Activated T-cell treated with anti-CD3 and anti-CD28 coated beads, Interleukin-2, amount 50 U/mL, for 4 hours (primary cell): ENCODE data around the gene NT5C2. TPM values are rescaled to one million over a fixed set of nuclear protein-coding genes. Genes with fewer than 3 reads are reported as not detected.
"Not testable (repeated sequence)": the region's sequence is repeated elsewhere in the genome, so short reads cannot be mapped to it uniquely, and the experiment has no call there.

Experiments
- ATAC-seq, 2 donors: fragments of 200-7000 bp; cut with Tn5 transposase; one replicate each; pipeline ENCODE4 v1.10.0; 2021
- DNase-seq: peaks from one replicate; pipeline ENCODE4 v3.0.0-alpha.2; 2020
- H3K27me3 Mint-ChIP-seq: one replicate; pipeline ENCODE4 v1.8.0; 2021; ENCODE audit warnings: low read depth, mixed read lengths
- H3K36me3 Mint-ChIP-seq: one replicate; pipeline ENCODE4 v1.8.0; 2022; ENCODE audit warnings: mixed read lengths; ENCODE audit not compliant: insufficient read depth
- H3K4me1 Mint-ChIP-seq: one replicate; pipeline ENCODE4 v1.8.0; 2021; ENCODE audit warnings: low read depth, mixed read lengths
- H3K4me3 Mint-ChIP-seq: one replicate; pipeline ENCODE4 v1.8.0; 2021; ENCODE audit warnings: mild to moderate bottlenecking, moderate library complexity, mixed read lengths
- H3K9me3 Mint-ChIP-seq: one replicate; pipeline ENCODE4 v1.8.0; 2021; ENCODE audit warnings: mixed read lengths
- total RNA-seq, 3 donors: library from RNA; stranded (reverse); gene quantifications; one replicate each; pipeline ENCODE4 v1.2.1, GENCODE V29; 2021

The NT5C2 gene
- total RNA-seq: 10 to 100 TPM; 34.7 to 45.9 (median 41.3) TPM

- ATAC-seq: peak; percentile 89 to 93
- Mint-ChIP-seq H3K27me3 (no peaks in the 10 kb centered on the region), H3K4me3 (peak within 1 kb of the TSS; percentile 99), H3K36me3 (peaks cover 4% of the 10 kb centered on the region), H3K9me3 (no peaks in the 10 kb centered on the region), H3K4me1 (peaks cover 39% of the 10 kb centered on the region)
- DNase-seq: peak; percentile 80
Measured at GRCh38 chr10:103193107-103193819, at the start of gene NT5C2. Gene NT5C2 (minus strand): TSS chr10:103193272. CDS start chr10:103174958, 18,314 bp downstream.

- peaks cover 7% of the 10 kb centered on the region for H3K27me3 Mint-ChIP-seq
- peaks cover 11% of the 10 kb centered on the region for H3K4me1 Mint-ChIP-seq
- peak; percentile 25 to 46 for ATAC-seq
- no peaks in the 10 kb centered on the region for H3K9me3 Mint-ChIP-seq
- DNase-seq: no peak
- H3K4me3 Mint-ChIP-seq: no peak overlapping the region
- H3K36me3 Mint-ChIP-seq: no peaks in the 10 kb centered on the region
Measured at GRCh38 chr10:103241262-103242011, 48.4 kb upstream of the NT5C2 start.

- Mint-ChIP-seq H3K4me3 (no peak overlapping the region), H3K27me3 (no peaks in the 10 kb centered on the region), H3K9me3 (no peaks in the 10 kb centered on the region), H3K4me1 (peaks cover 11% of the 10 kb centered on the region), H3K36me3 (no peaks in the 10 kb centered on the region)
- ATAC-seq (no peak), DNase-seq (no peak)
Measured at GRCh38 chr10:103238506-103239252, 45.6 kb upstream of the NT5C2 start.

- peaks cover 7% of the 10 kb centered on the region for H3K4me1 Mint-ChIP-seq
- ATAC-seq (no peak), DNase-seq (no peak)
- no peak overlapping the region for H3K4me3 Mint-ChIP-seq
- no peaks in the 10 kb centered on the region for H3K9me3 Mint-ChIP-seq
- no peaks in the 10 kb centered on the region for H3K36me3 Mint-ChIP-seq
- H3K27me3 Mint-ChIP-seq: peaks cover 2% of the 10 kb centered on the region
Measured at GRCh38 chr10:103235775-103236174, 42.7 kb upstream of the NT5C2 start.

- no peak overlapping the region for H3K4me3 Mint-ChIP-seq
- H3K36me3 Mint-ChIP-seq: no peaks in the 10 kb centered on the region
- no peaks in the 10 kb centered on the region for H3K4me1 Mint-ChIP-seq
- peaks cover 2% of the 10 kb centered on the region for H3K27me3 Mint-ChIP-seq
- ATAC-seq (no peak), DNase-seq (no peak)
- H3K9me3 Mint-ChIP-seq: no peaks in the 10 kb centered on the region
Measured at GRCh38 chr10:103232772-103233488, 39.9 kb upstream of the NT5C2 start.

- Mint-ChIP-seq H3K9me3 (no peaks in the 10 kb centered on the region), H3K4me3 (no peak overlapping the region), H3K4me1 (no peaks in the 10 kb centered on the region), H3K36me3 (no peaks in the 10 kb centered on the region), H3K27me3 (peaks cover 2% of the 10 kb centered on the region)
- no peak for ATAC-seq
- DNase-seq: no peak
Measured at GRCh38 chr10:103232131-103232673, 39.1 kb upstream of the NT5C2 start.

GRCh38 chr10:103231047-103231551 is 38.0 kb upstream of the NT5C2 start:
- Mint-ChIP-seq H3K4me1 (no peaks in the 10 kb centered on the region), H3K27me3 (peaks cover 2% of the 10 kb centered on the region), H3K36me3 (no peaks in the 10 kb centered on the region), H3K9me3 (no peaks in the 10 kb centered on the region), H3K4me3 (no peak overlapping the region)
- no peak for ATAC-seq
- no peak for DNase-seq

GRCh38 chr10:103227416-103227815 is 34.3 kb upstream of the NT5C2 start:
- H3K4me1 Mint-ChIP-seq: no peaks in the 10 kb centered on the region
- H3K27me3 Mint-ChIP-seq: no peaks in the 10 kb centered on the region
- no peak overlapping the region for H3K4me3 Mint-ChIP-seq

GRCh38 chr10:103225939-103226338 is 32.9 kb upstream of the NT5C2 start:
- H3K4me3 Mint-ChIP-seq: no peak overlapping the region
- DNase-seq (no peak), ATAC-seq (no peak)
- no peaks in the 10 kb centered on the region for H3K27me3 Mint-ChIP-seq
- H3K36me3 Mint-ChIP-seq: peaks cover 1% of the 10 kb centered on the region
- peaks cover 14% of the 10 kb centered on the region for H3K9me3 Mint-ChIP-seq
- no peaks in the 10 kb centered on the region for H3K4me1 Mint-ChIP-seq

More at GRCh38 chr10:103227416-103227815, 34.3 kb upstream of the NT5C2 start:
- DNase-seq (no peak), ATAC-seq (no peak)
- H3K9me3 Mint-ChIP-seq: peaks cover 12% of the 10 kb centered on the region
- H3K36me3 Mint-ChIP-seq: peaks cover 1% of the 10 kb centered on the region

- not testable (repeated sequence) for ATAC-seq, H3K27me3 Mint-ChIP-seq, H3K36me3 Mint-ChIP-seq, H3K4me1 Mint-ChIP-seq, DNase-seq, H3K4me3 Mint-ChIP-seq
- H3K9me3 Mint-ChIP-seq: peaks cover 14% of the 10 kb centered on the region
Measured at GRCh38 chr10:103224721-103225120, 31.6 kb upstream of the NT5C2 start.

- H3K36me3 Mint-ChIP-seq: peaks cover 1% of the 10 kb centered on the region
- no peaks in the 10 kb centered on the region for H3K4me1 Mint-ChIP-seq
- H3K9me3 Mint-ChIP-seq: peaks cover 14% of the 10 kb centered on the region
- no peak for ATAC-seq
- no peaks in the 10 kb centered on the region for H3K27me3 Mint-ChIP-seq
- no peak for DNase-seq
- H3K4me3 Mint-ChIP-seq: no peak overlapping the region
Measured at GRCh38 chr10:103224133-103224532, 31.1 kb upstream of the NT5C2 start.

GRCh38 chr10:103216362-103216761 is 23.3 kb upstream of the NT5C2 start:
- ATAC-seq, H3K4me1 Mint-ChIP-seq, H3K36me3 Mint-ChIP-seq, H3K4me3 Mint-ChIP-seq, DNase-seq, H3K27me3 Mint-ChIP-seq: not testable (repeated sequence)
- peaks cover 10% of the 10 kb centered on the region for H3K9me3 Mint-ChIP-seq

GRCh38 chr10:103215601-103216000 is 22.5 kb upstream of the NT5C2 start:
- ATAC-seq (no peak), DNase-seq (no peak)
- H3K27me3 Mint-ChIP-seq: no peaks in the 10 kb centered on the region
- H3K36me3 Mint-ChIP-seq: no peaks in the 10 kb centered on the region
- H3K9me3 Mint-ChIP-seq: peaks cover 10% of the 10 kb centered on the region
- H3K4me3 Mint-ChIP-seq: no peak overlapping the region
- no peaks in the 10 kb centered on the region for H3K4me1 Mint-ChIP-seq
